Measurements from ENCODE around the gene MEMO1.

The MEMO1 gene

GRCh38 chr2:32008805-32009515 is 1.8 kb downstream of the MEMO1 start:
- TF ChIP-seq CTCF (IDR thresholded peaks at IDR 0.05; ENCODE audit: low read depth, low read length, poor library complexity, severe bottlenecking) (no peak), EZH2phosphoT487 (IDR thresholded peaks at IDR 0.05; ENCODE audit: borderline replicate concordance, low read length) (no peak)
- peaks cover 24% of the 10 kb centered on the region for H4K20me1 ChIP-seq (ENCODE audit: control insufficient read depth, insufficient read depth, low read depth, low read length)
- peaks cover 22% of the 10 kb centered on the region; the same call in 1 of the 2 replicates for H3K36me3 ChIP-seq (ENCODE audit: control insufficient read depth, low read length)
- peak overlapping the region; percentile 97 for H3K4me2 ChIP-seq (ENCODE audit: low read length)
- H3K9me2 ChIP-seq (replicated peaks; ENCODE audit: control insufficient read depth, low read length), result no peaks in the 10 kb centered on the region
- H3K79me2 ChIP-seq (ENCODE audit: control insufficient read depth, low read length), result peaks cover 67% of the 10 kb centered on the region
- no peaks in the 10 kb centered on the region for H3K27me3 ChIP-seq (ENCODE audit: control insufficient read depth, low read length)
- peak overlapping the region; percentile 72 for H3K27ac ChIP-seq (ENCODE audit: low read depth, low read length)
- peaks cover 38% of the 10 kb centered on the region for H3K4me1 ChIP-seq (ENCODE audit: control insufficient read depth, low read length)
- H3F3A ChIP-seq (ENCODE audit: control insufficient read depth, insufficient read depth), result peaks cover 6% of the 10 kb centered on the region
- H3K9me3 ChIP-seq (ENCODE audit: control insufficient read depth, insufficient read depth, low read length), result no peaks in the 10 kb centered on the region
- H3K4me3 ChIP-seq (ENCODE audit: low read length), result peak overlapping the region; percentile 98

- Histone ChIP-seq H3K27ac (ENCODE audit: low read depth, low read length) (no peak overlapping the region), H3K4me1 (ENCODE audit: control insufficient read depth, low read length) (peaks cover 37% of the 10 kb centered on the region), H3K4me2 (ENCODE audit: low read length) (peak overlapping the region; percentile 15; the same call in 1 of the 2 replicates), H3K27me3 (ENCODE audit: control insufficient read depth, low read length) (no peaks in the 10 kb centered on the region), H3K36me3 (ENCODE audit: control insufficient read depth, low read length) (peaks cover 22% of the 10 kb centered on the region; the same call in 1 of the 2 replicates), H3K4me3 (ENCODE audit: low read length) (no peak overlapping the region), H3K9me2 (replicated peaks; ENCODE audit: control insufficient read depth, low read length) (no peaks in the 10 kb centered on the region), H3K79me2 (ENCODE audit: control insufficient read depth, low read length) (peaks cover 85% of the 10 kb centered on the region), H4K20me1 (ENCODE audit: control insufficient read depth, insufficient read depth, low read depth, low read length) (peaks cover 31% of the 10 kb centered on the region), H3K9me3 (ENCODE audit: control insufficient read depth, insufficient read depth, low read length) (no peaks in the 10 kb centered on the region), H3F3A (ENCODE audit: control insufficient read depth, insufficient read depth) (no peaks in the 10 kb centered on the region)
- TF ChIP-seq CTCF (IDR thresholded peaks at IDR 0.05; ENCODE audit: low read depth, low read length, poor library complexity, severe bottlenecking), result no peak
- TF ChIP-seq EZH2phosphoT487 (IDR thresholded peaks at IDR 0.05; ENCODE audit: borderline replicate concordance, low read length), result no peak
Observed at GRCh38 chr2:32007121-32007391, 3.8 kb downstream of the MEMO1 start.

GRCh38 chr2:32005371-32005976 is 5.3 kb downstream of the MEMO1 start:
- H3K4me1 ChIP-seq (ENCODE audit: control insufficient read depth, low read length), result peaks cover 31% of the 10 kb centered on the region

More at GRCh38 chr2:32005371-32005976, 5.3 kb downstream of the MEMO1 start:
- Histone ChIP-seq H3K9me2 (replicated peaks; ENCODE audit: control insufficient read depth, low read length) (no peaks in the 10 kb centered on the region), H3F3A (ENCODE audit: control insufficient read depth, insufficient read depth) (no peaks in the 10 kb centered on the region), H3K4me3 (ENCODE audit: low read length) (no peak overlapping the region), H3K9me3 (ENCODE audit: control insufficient read depth, insufficient read depth, low read length) (no peaks in the 10 kb centered on the region), H3K27me3 (ENCODE audit: control insufficient read depth, low read length) (no peaks in the 10 kb centered on the region), H3K36me3 (ENCODE audit: control insufficient read depth, low read length) (peaks cover 22% of the 10 kb centered on the region; the same call in 1 of the 2 replicates), H3K79me2 (ENCODE audit: control insufficient read depth, low read length) (peaks cover 90% of the 10 kb centered on the region), H3K4me2 (ENCODE audit: low read length) (no peak overlapping the region), H4K20me1 (ENCODE audit: control insufficient read depth, insufficient read depth, low read depth, low read length) (peaks cover 31% of the 10 kb centered on the region), H3K27ac (ENCODE audit: low read depth, low read length) (no peak overlapping the region)
- TF ChIP-seq CTCF (IDR thresholded peaks at IDR 0.05; ENCODE audit: low read depth, low read length, poor library complexity, severe bottlenecking) (no peak), EZH2phosphoT487 (IDR thresholded peaks at IDR 0.05; ENCODE audit: borderline replicate concordance, low read length) (no peak)
